ENCODE measurements around the gene RPL10. TPM values are rescaled to one million over a fixed set of nuclear protein-coding genes. Genes with fewer than 3 reads are reported as not detected.
A peak's percentile ranks its signal among the peaks of the same experiment; 100 is the strongest.

RPL10 gene
- total and polyA plus RNA-seq, 2 of the 8 experiments (the other 6 are each of a cell fraction or from before 2014, with no cell fraction given): 2,633 to 4,293 TPM

GRCh38 chrX:154381271-154381670 lies 16.9 kb upstream of the RPL10 start (continued):
- TF ChIP-seq CHD7 (IDR thresholded peaks at IDR 0.05; ENCODE audit: insufficient replicate concordance, low read length) (no peak), GABPA (IDR thresholded peaks at IDR 0.05; ENCODE audit: borderline replicate concordance, insufficient read depth, low read length) (no peak), NRF1 (IDR thresholded peaks at IDR 0.05; ENCODE audit: low read depth, low read length) (no peak), YY1 (IDR thresholded peaks at IDR 0.05; ENCODE audit: low read depth, low read length) (peak; percentile 53; the same call in 1 of the 2 replicates), BCL11A (IDR thresholded peaks at IDR 0.05; ENCODE audit: low read depth in 2 of 2, low read length in 2 of 2) (no peak), RXRA (IDR thresholded peaks at IDR 0.05; ENCODE audit: insufficient read depth, low read depth, low read length) (no peak), CHD2 (IDR thresholded peaks at IDR 0.05; ENCODE audit: low read length) (no peak; the same call in 1 of the 2 replicates), RBBP5 (IDR thresholded peaks at IDR 0.05; ENCODE audit: borderline replicate concordance, low read depth, low read length) (no peak), TCF12 (IDR thresholded peaks at IDR 0.05; ENCODE audit: low read depth, low read length) (peak; percentile 28; the same call in 1 of the 2 replicates), TEAD4 (IDR thresholded peaks at IDR 0.05; ENCODE audit: low read depth, low read length) (peak; percentile 76), ZNF274 (IDR thresholded peaks at IDR 0.05; ENCODE audit: borderline replicate concordance, extremely low read depth, low read length) (no peak), SRF (IDR thresholded peaks at IDR 0.05; ENCODE audit: low read depth, low read length) (no peak), CEBPB (IDR thresholded peaks at IDR 0.05; ENCODE audit: low read depth, low read length) (no peak)
